T-cell (primary cell): ENCODE data around the gene ASB18. TPM values are rescaled to one million over a fixed set of nuclear protein-coding genes. Genes with fewer than 3 reads are reported as not detected.

Source experiments
- ATAC-seq, 4 experiments: fragments of 200-7000 bp in 3 of 4; fragments of 150-1000 bp in 1 of 4; cut with Tn5 transposase; replicated peaks in 1 of 4; 1 replicate in 3 of 4; 2 replicates in 1 of 4; pipeline ENCODE4 v1.10.0; 2021; ENCODE audit warnings: moderate library complexity in 3 of 4, mild to moderate bottlenecking in 2 of 4, moderate number of reproducible peaks in 1 of 4
- CTCF ChIA-PET, 2 donors: fragments of 300-600 bp; sonication (Branson Sonifier 250); formaldehyde crosslinking; loops; one replicate each; lab custom pipeline; 2022; ENCODE audit warnings: antibody characterized with exemption in 2 of 2; lab: Charles Lee
- POLR2A ChIA-PET, 2 donors: fragments of 300-600 bp; sonication (Branson Sonifier 250); formaldehyde crosslinking; loops; one replicate each; lab custom pipeline; 2022; ENCODE audit warnings: antibody characterized with exemption in 2 of 2; lab: Charles Lee
- DNase-seq, 35 experiments: peaks; one replicate each; pipeline versions ENCODE4 v3.0.0 to v3.0.0-alpha.2; 2013 to 2023
- H3K27ac ChIP-seq: one replicate; pipeline ENCODE4 v1.5.1; 2013; ENCODE audit warnings: low read length
- H3K27me3 ChIP-seq, 2 experiments: replicated peaks in 1 of 2; 1 replicate in 1 of 2; 2 replicates in 1 of 2; pipeline versions ENCODE4 v1.6.1 to v1.7.0; 2013; ENCODE audit warnings: low read length in 1 of 2, mixed read lengths in 1 of 2; ENCODE audit not compliant: control insufficient read depth in 2 of 2, insufficient read depth in 2 of 2; ENCODE audit errors: extremely low read depth in 1 of 2
- H3K36me3 ChIP-seq, 2 donors: 1 replicate in 1 of 2; 2 replicates in 1 of 2; pipeline versions ENCODE4 v1.6.1 to v1.7.0; 2013; ENCODE audit warnings: low read length in 1 of 2; ENCODE audit not compliant: control insufficient read depth in 2 of 2, insufficient read depth in 1 of 2; ENCODE audit errors: extremely low read depth in 1 of 2
- H3K4me1 ChIP-seq, 2 experiments: 1 replicate in 1 of 2; 2 replicates in 1 of 2; pipeline versions ENCODE4 v1.6.1 to v1.7.0; 2013; ENCODE audit warnings: low read length in 2 of 2, mixed read lengths in 1 of 2; ENCODE audit not compliant: insufficient read depth in 2 of 2, control insufficient read depth in 1 of 2; ENCODE audit errors: extremely low read depth in 1 of 2
- H3K4me3 ChIP-seq, 2 donors: 1 replicate in 1 of 2; 2 replicates in 1 of 2; pipeline versions ENCODE4 v1.5.1 to v1.7.0; 2013; ENCODE audit warnings: mild to moderate bottlenecking in 2 of 2, low read length in 1 of 2, moderate library complexity in 1 of 2; ENCODE audit not compliant: control insufficient read depth in 1 of 2; ENCODE audit errors: extremely low read depth in 1 of 2
- H3K9me3 ChIP-seq: 2 replicates; pipeline ENCODE4 v1.7.0; 2013
- H3K27ac Mint-ChIP-seq, 2 donors: one replicate each; pipeline ENCODE4 v1.8.0; 2020 to 2021; ENCODE audit warnings: mild to moderate bottlenecking in 2 of 2, mixed read lengths in 2 of 2
- H3K27me3 Mint-ChIP-seq, 2 donors: one replicate each; pipeline ENCODE4 v1.8.0; 2021 to 2022; ENCODE audit warnings: mixed read lengths in 2 of 2
- H3K36me3 Mint-ChIP-seq: one replicate; pipeline ENCODE4 v1.8.0; 2021; ENCODE audit warnings: mixed read lengths
- H3K4me1 Mint-ChIP-seq, 3 donors: one replicate each; pipeline ENCODE4 v1.8.0; 2020 to 2022; ENCODE audit warnings: mixed read lengths in 3 of 3, mild to moderate bottlenecking in 1 of 3
- H3K4me3 Mint-ChIP-seq, 3 donors: one replicate each; pipeline ENCODE4 v1.8.0; 2020 to 2022; ENCODE audit warnings: mild to moderate bottlenecking in 3 of 3, mixed read lengths in 3 of 3, moderate library complexity in 3 of 3
- H3K9me3 Mint-ChIP-seq, 3 donors: one replicate each; pipeline ENCODE4 v1.8.0; 2020 to 2022; ENCODE audit warnings: mixed read lengths in 3 of 3
- WGBS: methylation state at CpG from one replicate; pipeline ENCODE4 v1.1.5; 2013; ENCODE audit warnings: missing lambda C conversion rate; ENCODE audit not compliant: insufficient coverage; 5-methylcytosine and 5-hydroxymethylcytosine counted together
- total RNA-seq, 35 experiments: library from RNA in 6 of 35; stranded (reverse) in 6 of 35; fragments of 120-200 nt in 1 of 35; gene quantifications; one replicate each; pipeline versions ENCODE4 v1.2.1 to v1.2.4 and lab custom pipeline; 2013 to 2026

The ASB18 gene
- total RNA-seq, 5 donors from 2014 or later (not counting 1 experiment from before 2014, with no cell fraction given) = not detected

DNA sequence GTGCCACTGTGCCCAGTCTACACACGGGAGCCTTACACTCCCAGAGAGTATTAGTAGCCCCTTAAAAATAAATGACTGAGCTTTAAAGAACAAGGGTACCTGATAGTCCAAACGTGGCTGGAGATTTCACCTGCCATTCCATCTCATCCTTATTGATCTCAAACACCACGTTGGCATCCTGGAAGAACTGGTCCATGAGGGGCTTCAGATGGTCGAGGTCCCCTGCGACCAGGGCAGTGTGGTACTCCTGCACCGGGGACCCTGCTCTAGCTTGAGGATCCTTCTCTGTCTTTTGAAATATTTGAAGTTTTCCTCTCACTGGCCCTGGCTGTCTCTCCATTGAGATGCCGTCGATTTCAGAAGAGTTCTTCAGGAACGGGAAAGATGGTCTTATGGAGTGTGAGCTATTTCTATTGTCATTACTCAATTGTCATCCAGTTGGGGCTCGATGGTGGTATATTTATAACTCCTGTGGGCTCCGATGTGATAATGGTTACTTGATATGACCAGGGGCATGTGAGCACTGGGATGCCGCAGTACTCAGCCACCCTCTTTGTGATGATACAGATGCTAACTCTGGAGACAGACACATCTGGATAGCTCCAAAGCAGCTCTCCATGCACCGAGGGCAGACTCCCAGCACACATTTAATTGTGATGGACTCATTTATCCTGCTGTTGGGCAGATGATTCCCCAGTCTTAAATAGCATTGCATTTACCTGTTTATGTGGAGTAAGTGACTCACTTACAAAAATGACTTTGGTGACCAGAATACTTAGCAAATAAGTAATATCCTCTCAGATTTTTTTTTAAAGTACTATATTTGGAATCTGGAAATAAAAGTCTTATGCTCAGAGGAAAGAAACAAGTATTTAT lies 22.8 kb downstream of the ASB18 start:
- Mint-ChIP-seq H3K27me3 (peaks cover 29 to 35% of the 10 kb centered on the region in 2 donors), H3K36me3 (no peaks in the 10 kb centered on the region), H3K9me3 (no peaks in the 10 kb centered on the region), H3K4me1 (peaks cover 4 to 6% (median 5%) of the 10 kb centered on the region in 3 donors), H3K4me3 (no peak overlapping the region), H3K27ac (no peak overlapping the region)
- WGBS = 67% methylated on average over 9 of the region's 13 CpGs
- no peaks in the 10 kb centered on the region for H3K4me1 ChIP-seq
- DNase-seq (no peak), ATAC-seq (no peak)
- H3K9me3 ChIP-seq = no peaks in the 10 kb centered on the region
- no peak overlapping the region for H3K4me3 ChIP-seq
- no peaks in the 10 kb centered on the region for H3K36me3 ChIP-seq
- no peak overlapping the region for H3K27ac ChIP-seq
- peaks cover 0 to 55% of the 10 kb centered on the region in 2 experiments for H3K27me3 ChIP-seq
- POLR2A ChIA-PET = no interaction called here
- CTCF ChIA-PET = no interaction called here

- 77% methylated on average over 12 of the region's 15 CpGs for WGBS
- Histone ChIP-seq H3K4me1 (no peaks in the 10 kb centered on the region), H3K9me3 (no peaks in the 10 kb centered on the region), H3K4me3 (no peak overlapping the region), H3K36me3 (no peaks in the 10 kb centered on the region), H3K27me3 (peaks cover 3 to 60% of the 10 kb centered on the region in 2 experiments), H3K27ac (no peak overlapping the region)
- DNase-seq = no peak
- no peaks in the 10 kb centered on the region for H3K9me3 Mint-ChIP-seq
- H3K4me3 Mint-ChIP-seq = no peak overlapping the region
- no peaks in the 10 kb centered on the region for H3K36me3 Mint-ChIP-seq
- no peak overlapping the region for H3K27ac Mint-ChIP-seq
- ATAC-seq = no peak
- CTCF ChIA-PET = no interaction called here
- POLR2A ChIA-PET = no interaction called here
- peaks cover 39 to 44% of the 10 kb centered on the region in 2 donors for H3K27me3 Mint-ChIP-seq
- H3K4me1 Mint-ChIP-seq = peaks cover 4 to 6% (median 5%) of the 10 kb centered on the region in 3 donors
Observed at GRCh38 chr2:236240228-236240990, 23.8 kb downstream of the ASB18 start.

DNA sequence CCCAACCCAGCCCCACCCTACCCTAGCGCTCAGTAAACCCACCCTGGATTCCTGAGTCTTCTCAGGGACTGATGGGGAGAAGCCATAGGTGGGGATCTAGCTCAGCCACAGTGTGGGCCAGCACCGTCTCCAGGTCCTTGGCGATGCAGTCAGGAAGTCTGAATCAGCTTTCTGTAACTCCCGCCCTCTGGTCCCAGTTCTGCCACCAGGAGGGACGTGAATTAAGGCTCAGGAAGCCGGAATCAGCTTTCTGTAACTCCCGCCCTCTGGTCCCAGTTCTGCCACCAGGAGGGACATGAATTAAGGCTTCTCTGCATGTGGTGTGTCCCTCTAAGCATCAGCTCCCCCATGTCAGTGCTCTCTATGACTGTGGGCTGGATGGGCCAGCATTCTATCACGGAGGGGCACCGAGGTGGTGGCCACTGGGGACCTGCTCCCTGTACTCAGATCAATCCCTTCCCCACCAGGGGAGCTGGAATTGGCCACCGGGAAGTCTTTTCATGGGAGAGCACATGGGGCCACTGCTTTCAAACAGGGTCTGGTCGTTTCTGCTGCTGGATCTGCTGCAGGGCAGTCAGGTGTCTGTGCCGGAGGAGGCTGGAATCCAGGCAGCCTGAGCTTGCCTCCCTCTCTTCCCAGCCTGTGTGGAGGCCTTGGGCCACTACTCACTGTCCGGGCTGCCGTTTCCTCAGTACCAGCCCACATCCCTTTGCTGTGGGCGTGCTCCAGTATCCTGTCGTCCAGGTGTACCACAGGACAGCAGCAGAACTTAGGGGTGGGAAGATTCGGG lies 24.7 kb downstream of the ASB18 start:
- peaks cover 4 to 6% (median 5%) of the 10 kb centered on the region in 3 donors for H3K4me1 Mint-ChIP-seq
- peaks cover 42 to 53% of the 10 kb centered on the region in 2 donors for H3K27me3 Mint-ChIP-seq
- H3K27ac Mint-ChIP-seq = no peak overlapping the region
- H3K27ac ChIP-seq = no peak overlapping the region
- CTCF ChIA-PET = no interaction called here
- no peaks in the 10 kb centered on the region for H3K9me3 ChIP-seq
- ATAC-seq = no peak
- DNase-seq = no peak
- no peaks in the 10 kb centered on the region for H3K4me1 ChIP-seq
- H3K27me3 ChIP-seq = peaks cover 6 to 52% of the 10 kb centered on the region in 2 experiments
- no peaks in the 10 kb centered on the region for H3K36me3 Mint-ChIP-seq
- no peak overlapping the region for H3K4me3 Mint-ChIP-seq
- H3K36me3 ChIP-seq = no peaks in the 10 kb centered on the region
- 62% methylated on average over 13 of the region's 17 CpGs for WGBS
- H3K9me3 Mint-ChIP-seq = peaks cover 0 to 1% (median 1%) of the 10 kb centered on the region in 3 donors
- H3K4me3 ChIP-seq = no peak overlapping the region
- POLR2A ChIA-PET = no interaction called here

- ChIA-PET CTCF (no interaction called here), POLR2A (no interaction called here)
- no peaks in the 10 kb centered on the region for H3K4me1 ChIP-seq
- Mint-ChIP-seq H3K4me3 (no peak overlapping the region), H3K9me3 (peaks cover 0 to 4% (median 4%) of the 10 kb centered on the region in 3 donors), H3K27ac (no peak overlapping the region), H3K4me1 (peaks cover 4 to 6% (median 5%) of the 10 kb centered on the region in 3 donors), H3K27me3 (peaks cover 43 to 60% of the 10 kb centered on the region in 2 donors), H3K36me3 (no peaks in the 10 kb centered on the region)
- no peaks in the 10 kb centered on the region for H3K36me3 ChIP-seq
- no peak overlapping the region for H3K4me3 ChIP-seq
- DNase-seq (no peak), ATAC-seq (no peak)
- no peaks in the 10 kb centered on the region for H3K9me3 ChIP-seq
- peaks cover 6 to 48% of the 10 kb centered on the region in 2 experiments for H3K27me3 ChIP-seq
- no peak overlapping the region for H3K27ac ChIP-seq
- 73% methylated on average over 2 of the region's 6 CpGs for WGBS
Observed at GRCh38 chr2:236238751-236239150, 25.5 kb downstream of the ASB18 start.

DNA sequence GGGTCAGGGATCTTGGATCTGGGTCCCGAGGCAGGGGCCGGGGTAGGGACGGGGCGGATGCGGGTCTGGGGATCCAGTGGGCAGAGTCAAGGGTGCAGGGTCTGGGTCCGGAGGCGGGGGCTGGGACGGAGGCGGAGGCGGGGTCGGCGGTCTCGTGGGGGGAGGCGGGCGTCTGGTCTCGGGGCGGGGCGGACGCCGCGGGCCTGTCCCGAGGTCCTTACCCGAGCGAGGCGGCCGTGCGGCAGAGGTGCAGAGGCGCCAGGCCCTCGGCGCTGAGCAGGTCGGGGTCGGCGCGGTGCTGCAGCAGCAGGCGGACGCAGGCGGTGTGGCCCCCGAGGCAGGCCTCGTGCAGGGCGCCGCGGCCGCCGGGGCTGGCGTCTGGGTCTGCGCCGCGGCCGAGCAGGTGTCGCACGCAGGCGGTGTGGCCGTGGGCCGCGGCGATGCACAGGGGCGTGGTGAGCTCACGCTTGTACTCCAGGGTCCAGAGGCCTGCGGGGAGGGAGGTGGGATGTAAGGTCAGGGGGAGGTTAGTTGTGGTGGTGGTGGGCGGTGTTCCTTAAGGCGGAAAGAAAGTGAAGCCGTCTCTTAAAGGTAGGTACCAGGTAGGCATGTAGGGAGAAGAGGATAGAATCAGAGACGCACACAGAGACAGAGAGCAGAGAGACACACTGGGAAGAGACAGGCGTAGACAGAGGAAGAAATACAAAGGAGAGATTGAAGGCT lies 26.6 kb downstream of the ASB18 start:
- peaks cover 0 to 4% (median 4%) of the 10 kb centered on the region in 3 donors for H3K9me3 Mint-ChIP-seq
- peak in 1 of 4 experiments; percentile 9 for ATAC-seq
- peaks cover 43 to 58% of the 10 kb centered on the region in 2 donors for H3K27me3 Mint-ChIP-seq
- ChIA-PET CTCF (no interaction called here), POLR2A (no interaction called here)
- H3K36me3 Mint-ChIP-seq = no peaks in the 10 kb centered on the region
- H3K27ac Mint-ChIP-seq = no peak overlapping the region
- H3K4me3 Mint-ChIP-seq = no peak overlapping the region
- Histone ChIP-seq H3K4me3 (no peak overlapping the region), H3K36me3 (no peaks in the 10 kb centered on the region), H3K27ac (no peak overlapping the region), H3K4me1 (no peaks in the 10 kb centered on the region), H3K27me3 (peaks cover 6 to 48% of the 10 kb centered on the region in 2 experiments), H3K9me3 (no peaks in the 10 kb centered on the region)
- 16% methylated on average over 64 of the region's 64 CpGs for WGBS
- DNase-seq = no peak
- peaks cover 4 to 6% (median 5%) of the 10 kb centered on the region in 3 donors for H3K4me1 Mint-ChIP-seq
